Inflammatory macrophage treated with lipopolysaccharide for 1 hour (primary cell): ENCODE data around the gene HERC2.
"Not testable (repeated sequence)": the region's sequence is repeated elsewhere in the genome, so short reads cannot be mapped to it uniquely, and the experiment has no call there.

Source experiments
- DNase-seq, 2 donors: peaks; one replicate each; pipeline ENCODE4 v3.0.0-alpha.2; 2020 to 2022

Gene HERC2

GRCh38 chr15:28178727-28179126 lies 143.3 kb downstream of the HERC2 start:
- DNase-seq, result no peak

GRCh38 chr15:28178290-28178689 lies 143.7 kb downstream of the HERC2 start:
- DNase-seq, result no peak

- DNase-seq, result no peak
Measured at GRCh38 chr15:28169366-28169765, 152.6 kb downstream of the HERC2 start.

GRCh38 chr15:28168405-28169121 lies 153.4 kb downstream of the HERC2 start:
- DNase-seq, result not testable (repeated sequence)

GRCh38 chr15:28167042-28167441 lies 154.9 kb downstream of the HERC2 start:
- DNase-seq, result no peak

- DNase-seq, result no peak
Measured at GRCh38 chr15:28165791-28166190, 156.2 kb downstream of the HERC2 start.

- no peak for DNase-seq
Measured at GRCh38 chr15:28164876-28165275, 157.1 kb downstream of the HERC2 start.

- DNase-seq, result no peak
Measured at GRCh38 chr15:28154283-28154682, 167.7 kb downstream of the HERC2 start.

GRCh38 chr15:28153492-28154119 lies 168.4 kb downstream of the HERC2 start:
- no peak for DNase-seq

- not testable (repeated sequence) for DNase-seq
Measured at GRCh38 chr15:28152538-28152923, 169.4 kb downstream of the HERC2 start.

- DNase-seq, result not testable (repeated sequence)
Measured at GRCh38 chr15:28151864-28152537, 170.0 kb downstream of the HERC2 start.

GRCh38 chr15:28147801-28148200 lies 174.2 kb downstream of the HERC2 start:
- peak; percentile 8 to 55 for DNase-seq

- not testable (repeated sequence) for DNase-seq
Measured at GRCh38 chr15:28145419-28145818, 176.6 kb downstream of the HERC2 start.

GRCh38 chr15:28140062-28140461 lies 181.9 kb downstream of the HERC2 start:
- no peak for DNase-seq

GRCh38 chr15:28137408-28138039 lies 184.5 kb downstream of the HERC2 start:
- DNase-seq, result not testable (repeated sequence)

GRCh38 chr15:28136236-28136904 lies 185.6 kb downstream of the HERC2 start:
- DNase-seq, result not testable (repeated sequence)

GRCh38 chr15:28133281-28133680 lies 188.7 kb downstream of the HERC2 start:
- no peak for DNase-seq

- no peak for DNase-seq
Measured at GRCh38 chr15:28132524-28133275, 189.3 kb downstream of the HERC2 start.

GRCh38 chr15:28131946-28132345 lies 190.0 kb downstream of the HERC2 start:
- no peak for DNase-seq

GRCh38 chr15:28131400-28131799 lies 190.6 kb downstream of the HERC2 start:
- DNase-seq, result no peak

- no peak for DNase-seq
Measured at GRCh38 chr15:28130651-28131050, 191.3 kb downstream of the HERC2 start.

GRCh38 chr15:28129231-28129848 lies 192.6 kb downstream of the HERC2 start:
- DNase-seq, result no peak
